ENCODE measurements around the gene GDI1.

The GDI1 gene

DNA sequence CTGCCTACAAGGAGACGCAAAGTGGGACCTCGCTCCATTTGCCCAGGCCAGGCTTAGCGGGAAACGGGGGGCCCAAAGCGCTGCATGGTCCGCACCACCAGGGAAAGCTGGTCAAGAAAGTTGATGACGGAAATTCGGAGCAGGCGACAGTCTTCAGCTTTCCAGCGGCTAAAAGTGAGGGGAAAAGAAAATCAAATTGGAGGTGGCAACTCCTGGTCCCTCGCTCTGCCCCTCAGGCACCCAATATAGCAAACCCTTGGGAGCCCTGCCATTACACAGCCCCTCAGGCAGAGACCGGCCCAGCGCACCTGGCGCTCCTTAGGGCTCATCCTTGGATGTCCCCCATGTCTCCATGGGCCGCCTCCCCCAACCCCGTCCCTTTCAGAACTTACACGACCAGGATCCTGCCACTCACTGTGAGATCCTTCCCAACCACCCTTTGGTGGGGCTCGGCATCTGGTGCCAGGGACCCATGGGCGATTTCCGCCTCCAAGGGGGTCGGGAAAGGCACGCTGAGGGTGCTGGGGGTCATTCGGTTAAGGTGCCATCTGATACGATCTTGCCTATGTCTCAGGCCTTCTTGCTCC, 41.0 kb downstream of the GDI1 start:
- Histone ChIP-seq H3K27me3 (no peaks in the 10 kb centered on the region), H3K27ac (peak overlapping the region; percentile 78), H3K9me3 (no peaks in the 10 kb centered on the region), H3K36me3 (no peaks in the 10 kb centered on the region), H3K4me3 (ENCODE audit: low read depth in 1 of 2, low read length in 1 of 2) (peak overlapping the region; percentile 61 to 69), H3K4me1 (ENCODE audit: control insufficient read depth in 1 of 2, insufficient read depth in 1 of 2, low read depth in 1 of 2, low read length in 1 of 2) (peaks cover 5 to 14% of the 10 kb centered on the region in 2 experiments)
- TF ChIP-seq, protein P1, sequence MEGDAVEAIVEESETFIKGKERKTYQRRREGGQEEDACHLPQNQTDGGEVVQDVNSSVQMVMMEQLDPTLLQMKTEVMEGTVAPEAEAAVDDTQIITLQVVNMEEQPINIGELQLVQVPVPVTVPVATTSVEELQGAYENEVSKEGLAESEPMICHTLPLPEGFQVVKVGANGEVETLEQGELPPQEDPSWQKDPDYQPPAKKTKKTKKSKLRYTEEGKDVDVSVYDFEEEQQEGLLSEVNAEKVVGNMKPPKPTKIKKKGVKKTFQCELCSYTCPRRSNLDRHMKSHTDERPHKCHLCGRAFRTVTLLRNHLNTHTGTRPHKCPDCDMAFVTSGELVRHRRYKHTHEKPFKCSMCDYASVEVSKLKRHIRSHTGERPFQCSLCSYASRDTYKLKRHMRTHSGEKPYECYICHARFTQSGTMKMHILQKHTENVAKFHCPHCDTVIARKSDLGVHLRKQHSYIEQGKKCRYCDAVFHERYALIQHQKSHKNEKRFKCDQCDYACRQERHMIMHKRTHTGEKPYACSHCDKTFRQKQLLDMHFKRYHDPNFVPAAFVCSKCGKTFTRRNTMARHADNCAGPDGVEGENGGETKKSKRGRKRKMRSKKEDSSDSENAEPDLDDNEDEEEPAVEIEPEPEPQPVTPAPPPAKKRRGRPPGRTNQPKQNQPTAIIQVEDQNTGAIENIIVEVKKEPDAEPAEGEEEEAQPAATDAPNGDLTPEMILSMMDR (IDR thresholded peaks at IDR 0.05), result no peak

GRCh38 chrX:154478728-154479622, 42.0 kb downstream of the GDI1 start, which contains the start of gene LAGE3:
TSS of gene LAGE3 (minus strand) at chrX:154479281. CDS start at chrX:154478915, 366 bp downstream.
- Histone ChIP-seq H3K9me3 (no peaks in the 10 kb centered on the region), H3K36me3 (no peaks in the 10 kb centered on the region), H3K27me3 (no peaks in the 10 kb centered on the region), H3K27ac (peak within 1 kb of the TSS; percentile 78), H3K4me3 (ENCODE audit: low read depth in 1 of 2, low read length in 1 of 2) (peak within 1 kb of the TSS; percentile 61 to 69), H3K4me1 (ENCODE audit: control insufficient read depth in 1 of 2, insufficient read depth in 1 of 2, low read depth in 1 of 2, low read length in 1 of 2) (peaks cover 5 to 14% of the 10 kb centered on the region in 2 experiments)
- TF ChIP-seq, protein P1 (IDR thresholded peaks at IDR 0.05), result peak; percentile 24

- no peaks in the 10 kb centered on the region for H3K36me3 ChIP-seq
- no peak overlapping the region for H3K4me3 ChIP-seq (ENCODE audit: low read depth in 1 of 2, low read length in 1 of 2)
- TF ChIP-seq, protein P1 (IDR thresholded peaks at IDR 0.05), result no peak
- peaks cover 24 to 30% of the 10 kb centered on the region in 2 experiments for H3K4me1 ChIP-seq (ENCODE audit: control insufficient read depth in 1 of 2, insufficient read depth in 1 of 2, low read depth in 1 of 2, low read length in 1 of 2)
- H3K27ac ChIP-seq, result no peak overlapping the region
- no peaks in the 10 kb centered on the region for H3K27me3 ChIP-seq
- no peaks in the 10 kb centered on the region for H3K9me3 ChIP-seq
Measured at GRCh38 chrX:154481195-154481594, 44.2 kb downstream of the GDI1 start.

GRCh38 chrX:154481911-154482601, 45.1 kb downstream of the GDI1 start:
- no peak overlapping the region for H3K27ac ChIP-seq
- TF ChIP-seq, protein P1 (IDR thresholded peaks at IDR 0.05), result no peak
- H3K4me1 ChIP-seq (ENCODE audit: control insufficient read depth in 1 of 2, insufficient read depth in 1 of 2, low read depth in 1 of 2, low read length in 1 of 2), result peaks cover 27 to 34% of the 10 kb centered on the region in 2 experiments
- H3K9me3 ChIP-seq, result no peaks in the 10 kb centered on the region
- no peak overlapping the region for H3K4me3 ChIP-seq (ENCODE audit: low read depth in 1 of 2, low read length in 1 of 2)
- H3K27me3 ChIP-seq, result no peaks in the 10 kb centered on the region
- H3K36me3 ChIP-seq, result no peaks in the 10 kb centered on the region

- Histone ChIP-seq H3K27me3 (no peaks in the 10 kb centered on the region), H3K4me1 (ENCODE audit: control insufficient read depth in 1 of 2, insufficient read depth in 1 of 2, low read depth in 1 of 2, low read length in 1 of 2) (peaks cover 29 to 38% of the 10 kb centered on the region in 2 experiments)
- TF ChIP-seq, protein P1 (IDR thresholded peaks at IDR 0.05), result no peak
Measured at GRCh38 chrX:154482786-154483185, 45.8 kb downstream of the GDI1 start.

More at GRCh38 chrX:154482786-154483185, 45.8 kb downstream of the GDI1 start:
- Histone ChIP-seq H3K9me3 (no peaks in the 10 kb centered on the region), H3K36me3 (no peaks in the 10 kb centered on the region), H3K27ac (no peak overlapping the region), H3K4me3 (ENCODE audit: low read depth in 1 of 2, low read length in 1 of 2) (no peak overlapping the region)

All from neutrophil (primary cell).